Subcutaneous adipose tissue (tissue), 4 donors: ENCODE results near the gene NAV3. TPM values are rescaled to one million over a fixed set of nuclear protein-coding genes. Genes with fewer than 3 reads are reported as not detected.

Experiments used
- CTCF ChIP-seq: fragments of 450-650 bp; IDR thresholded peaks from one replicate; pipeline ENCODE4 v1.5.1; 2016; ENCODE audit warnings: low read depth, mild to moderate bottlenecking, control low read depth, antibody characterized with exemption, moderate library complexity
- total RNA-seq, 4 donors: library from RNA; depleted of rRNA; stranded (reverse); fragments of >200 nt; gene quantifications; one replicate each; pipeline ENCODE4 v1.1.0, GENCODE V29; 2016

NAV3 gene
- total RNA-seq, 4 donors from 2014 or later: 9.3 to 36.6 (median 20.6) TPM

- TF ChIP-seq CTCF: no peak
Observed at GRCh38 chr12:78036874-78037273, 206.2 kb downstream of the NAV3 start.

DNA sequence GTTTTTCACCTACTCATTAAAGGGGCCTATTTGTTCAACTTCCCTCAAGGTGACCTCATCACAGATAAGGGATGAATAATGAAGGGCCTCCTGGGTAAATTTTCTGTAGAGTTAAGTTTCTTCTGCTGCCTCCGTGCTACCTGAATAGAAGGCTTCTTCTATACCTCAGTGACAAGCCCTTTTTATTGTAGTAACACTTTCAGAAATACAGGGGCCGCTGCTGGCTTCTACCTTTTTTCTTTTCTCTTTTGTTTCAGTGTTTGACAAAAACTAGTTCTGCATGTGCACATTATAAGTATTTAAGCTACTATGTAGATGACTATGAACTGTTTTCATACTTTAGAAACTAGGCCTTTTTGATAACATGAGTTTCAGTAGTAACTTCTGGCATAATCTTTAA, 207.0 kb downstream of the NAV3 start:
- no peak for TF ChIP-seq CTCF

DNA sequence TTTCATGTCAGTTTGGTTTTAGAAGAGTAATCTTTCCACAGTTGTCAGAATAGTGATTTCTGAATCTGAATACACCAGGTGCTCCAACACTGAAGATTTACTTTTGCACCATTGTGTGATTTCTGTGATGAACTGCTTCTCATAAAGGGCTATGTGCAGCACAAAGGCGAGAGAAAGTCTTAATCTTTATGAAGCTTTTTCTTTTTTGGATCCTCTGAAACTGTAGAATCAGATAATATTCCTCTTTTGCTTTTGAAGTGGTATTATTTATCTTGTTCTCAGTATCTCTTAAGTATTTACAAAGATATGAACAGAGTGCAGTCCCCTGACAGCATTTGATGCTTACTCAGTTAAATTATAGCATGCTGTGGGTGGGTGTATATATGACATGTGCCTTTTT, 207.8 kb downstream of the NAV3 start:
- no peak for TF ChIP-seq CTCF

DNA sequence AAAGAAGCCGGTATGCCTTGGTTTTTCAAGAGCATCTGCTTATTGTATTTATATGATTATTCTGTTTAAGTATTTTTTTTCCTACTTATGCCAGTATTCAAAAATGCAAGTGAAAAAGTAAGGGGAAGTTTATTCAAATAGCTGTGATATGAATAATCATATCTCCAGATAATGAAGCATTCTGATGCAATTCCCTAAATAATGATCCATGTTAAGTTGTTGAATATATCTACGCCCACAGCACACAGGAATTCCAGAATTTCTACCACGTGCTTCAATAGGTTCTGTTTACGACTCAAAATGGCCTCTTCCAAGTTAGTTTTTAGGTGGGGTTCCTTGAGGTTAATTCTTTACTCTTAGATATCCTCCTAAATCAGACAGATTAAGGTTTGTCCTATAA, 208.3 kb downstream of the NAV3 start:
- TF ChIP-seq CTCF: no peak

DNA sequence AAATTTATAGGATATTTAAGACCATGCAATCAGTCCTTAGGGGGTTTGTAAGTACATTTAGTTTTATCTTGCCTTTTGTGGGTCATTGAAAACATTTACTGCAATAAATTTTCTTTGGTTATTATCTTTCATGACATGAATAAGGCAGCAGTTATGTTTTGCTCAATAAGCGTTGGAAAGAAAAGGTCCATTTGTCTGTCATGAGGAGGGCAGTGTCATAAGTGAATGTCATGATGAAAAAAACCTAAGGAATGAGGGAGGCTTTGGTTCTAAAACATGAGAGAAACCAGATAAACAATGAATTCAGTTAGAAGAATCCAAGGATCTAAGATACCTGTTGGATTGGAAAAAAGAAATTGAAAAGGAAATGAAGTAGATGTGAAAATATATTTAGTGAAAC, 209.4 kb downstream of the NAV3 start:
- no peak for TF ChIP-seq CTCF

GRCh38 chr12:78050790-78051189, 220.1 kb downstream of the NAV3 start:
- no peak for TF ChIP-seq CTCF

- no peak for TF ChIP-seq CTCF
Observed at GRCh38 chr12:78055545-78055944, 224.9 kb downstream of the NAV3 start.
